ENCODE data around the gene PLPPR3.

DNA sequence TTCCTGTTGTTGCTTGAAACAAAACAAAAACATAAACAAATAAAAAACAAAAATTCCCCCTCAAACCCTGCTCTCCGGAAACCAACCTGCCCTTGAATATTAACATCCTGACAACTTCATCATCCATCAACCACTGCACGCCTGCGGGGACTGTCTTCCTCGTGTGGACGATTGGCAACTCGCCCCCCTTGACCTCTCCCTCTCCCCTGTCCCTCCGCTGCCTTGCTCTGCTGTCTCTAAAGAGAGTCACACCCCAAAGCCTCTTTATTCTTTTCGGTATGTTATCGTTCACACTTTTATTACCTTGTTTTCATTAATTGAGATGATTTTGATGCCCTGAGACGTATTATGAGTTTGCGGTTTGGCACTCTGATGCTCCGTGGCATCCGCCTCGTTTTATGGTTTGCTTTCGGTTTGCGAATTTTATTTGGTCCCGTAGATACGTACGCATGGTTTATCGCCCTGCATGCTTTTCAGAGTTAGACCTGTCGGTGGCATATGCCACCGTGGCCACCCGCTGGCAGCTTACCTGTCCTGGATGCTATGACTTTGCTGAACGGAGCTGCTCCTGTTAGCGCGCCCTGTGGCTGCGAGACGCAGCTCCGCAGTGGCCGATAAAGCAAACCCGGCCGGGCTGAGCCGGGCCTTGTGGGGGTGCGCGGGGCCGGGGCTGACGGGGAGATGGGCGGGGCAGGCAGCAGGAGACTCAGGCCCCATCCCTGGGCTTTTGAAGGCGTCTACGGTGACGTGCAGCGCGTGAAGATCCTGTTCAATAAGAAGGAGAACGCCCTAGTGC is 13.9 kb downstream of the PLPPR3 start:
- TF ChIP-seq, protein P1, sequence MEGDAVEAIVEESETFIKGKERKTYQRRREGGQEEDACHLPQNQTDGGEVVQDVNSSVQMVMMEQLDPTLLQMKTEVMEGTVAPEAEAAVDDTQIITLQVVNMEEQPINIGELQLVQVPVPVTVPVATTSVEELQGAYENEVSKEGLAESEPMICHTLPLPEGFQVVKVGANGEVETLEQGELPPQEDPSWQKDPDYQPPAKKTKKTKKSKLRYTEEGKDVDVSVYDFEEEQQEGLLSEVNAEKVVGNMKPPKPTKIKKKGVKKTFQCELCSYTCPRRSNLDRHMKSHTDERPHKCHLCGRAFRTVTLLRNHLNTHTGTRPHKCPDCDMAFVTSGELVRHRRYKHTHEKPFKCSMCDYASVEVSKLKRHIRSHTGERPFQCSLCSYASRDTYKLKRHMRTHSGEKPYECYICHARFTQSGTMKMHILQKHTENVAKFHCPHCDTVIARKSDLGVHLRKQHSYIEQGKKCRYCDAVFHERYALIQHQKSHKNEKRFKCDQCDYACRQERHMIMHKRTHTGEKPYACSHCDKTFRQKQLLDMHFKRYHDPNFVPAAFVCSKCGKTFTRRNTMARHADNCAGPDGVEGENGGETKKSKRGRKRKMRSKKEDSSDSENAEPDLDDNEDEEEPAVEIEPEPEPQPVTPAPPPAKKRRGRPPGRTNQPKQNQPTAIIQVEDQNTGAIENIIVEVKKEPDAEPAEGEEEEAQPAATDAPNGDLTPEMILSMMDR (IDR thresholded peaks at IDR 0.05 in 2 of 3, conservative IDR thresholded peaks at IDR 0.05 in 1 of 3; ENCODE audit: control insufficient read depth in 2 of 3, extremely low read depth in 1 of 3, insufficient read depth in 1 of 3, low read depth in 3 of 3, low read length in 3 of 3): no peak
- TF ChIP-seq SMC3 (IDR thresholded peaks at IDR 0.05; ENCODE audit: borderline replicate concordance, low read length): no peak
- TF ChIP-seq YBX1 (IDR thresholded peaks at IDR 0.05): no peak
- TF ChIP-seq POLR2AphosphoS2 (IDR thresholded peaks at IDR 0.05; ENCODE audit: low read depth, low read length): no peak
- no peak for TF ChIP-seq RAD21 (IDR thresholded peaks at IDR 0.05; ENCODE audit: insufficient read depth, low read depth, low read length)
- TF ChIP-seq NR2C2 (IDR thresholded peaks at IDR 0.05; ENCODE audit: borderline replicate concordance, control insufficient read depth, insufficient read length, low read depth): no peak

All from GM12878 (cell line).